Measurements from ENCODE around the gene PRKAG1. TPM values are rescaled to one million over a fixed set of nuclear protein-coding genes. Genes with fewer than 3 reads are reported as not detected.
A peak's percentile ranks its signal among the peaks of the same experiment; 100 is the strongest.

The PRKAG1 gene
- total and polyA plus RNA-seq, 4 donors, result 43.2 to 75.2 (median 69.9) TPM

- Histone ChIP-seq H3K27me3 (ENCODE audit: control insufficient read depth, insufficient read depth, low read length) (no peaks in the 10 kb centered on the region), H3K4me1 (ENCODE audit: control insufficient read depth, insufficient read depth, low read length) (peaks cover 6% of the 10 kb centered on the region), H3K27ac (ENCODE audit: low read depth, low read length) (no peak overlapping the region), H3K36me3 (ENCODE audit: control insufficient read depth, insufficient read depth, low read length) (peaks cover 89% of the 10 kb centered on the region), H3K9me3 (ENCODE audit: control insufficient read depth, insufficient read depth, low read length) (no peaks in the 10 kb centered on the region), H3K4me3 (ENCODE audit: low read depth, low read length) (no peak overlapping the region)
- 94% methylated on average over 9 of the region's 13 CpGs for WGBS (ENCODE audit: insufficient coverage)
- no peak for DNase-seq (ENCODE audit: low read depth in 4 of 6, low spot score in 6 of 6)
These were observed 32.2 kb upstream of the PRKAG1 start for GRCh38 chr12:49050507-49051372.

GRCh38 chr12:49049566-49050224 lies 31.1 kb upstream of the PRKAG1 start:
- Histone ChIP-seq H3K36me3 (ENCODE audit: control insufficient read depth, insufficient read depth, low read length) (peaks cover 97% of the 10 kb centered on the region), H3K4me1 (ENCODE audit: control insufficient read depth, insufficient read depth, low read length) (no peaks in the 10 kb centered on the region), H3K27me3 (ENCODE audit: control insufficient read depth, insufficient read depth, low read length) (no peaks in the 10 kb centered on the region), H3K9me3 (ENCODE audit: control insufficient read depth, insufficient read depth, low read length) (no peaks in the 10 kb centered on the region), H3K27ac (ENCODE audit: low read depth, low read length) (no peak overlapping the region), H3K4me3 (ENCODE audit: low read depth, low read length) (no peak overlapping the region)
- WGBS (ENCODE audit: insufficient coverage), result 91% methylated on average over 20 of the region's 20 CpGs
- DNase-seq (ENCODE audit: low read depth in 4 of 6, low spot score in 6 of 6), result no peak

- no peak for DNase-seq (ENCODE audit: low read depth in 4 of 6, low spot score in 6 of 6)
- H3K9me3 ChIP-seq (ENCODE audit: control insufficient read depth, insufficient read depth, low read length), result no peaks in the 10 kb centered on the region
- no peaks in the 10 kb centered on the region for H3K4me1 ChIP-seq (ENCODE audit: control insufficient read depth, insufficient read depth, low read length)
- no peak overlapping the region for H3K27ac ChIP-seq (ENCODE audit: low read depth, low read length)
- WGBS (ENCODE audit: insufficient coverage), result 92% methylated on average over 10 of the region's 10 CpGs
- no peak overlapping the region for H3K4me3 ChIP-seq (ENCODE audit: low read depth, low read length)
- peaks cover 97% of the 10 kb centered on the region for H3K36me3 ChIP-seq (ENCODE audit: control insufficient read depth, insufficient read depth, low read length)
- no peaks in the 10 kb centered on the region for H3K27me3 ChIP-seq (ENCODE audit: control insufficient read depth, insufficient read depth, low read length)
These were observed 30.4 kb upstream of the PRKAG1 start for GRCh38 chr12:49048953-49049352.

GRCh38 chr12:49046129-49046895 lies 27.7 kb upstream of the PRKAG1 start:
- Histone ChIP-seq H3K27me3 (ENCODE audit: control insufficient read depth, insufficient read depth, low read length) (no peaks in the 10 kb centered on the region), H3K27ac (ENCODE audit: low read depth, low read length) (no peak overlapping the region), H3K36me3 (ENCODE audit: control insufficient read depth, insufficient read depth, low read length) (peaks cover 97% of the 10 kb centered on the region), H3K9me3 (ENCODE audit: control insufficient read depth, insufficient read depth, low read length) (no peaks in the 10 kb centered on the region), H3K4me1 (ENCODE audit: control insufficient read depth, insufficient read depth, low read length) (no peaks in the 10 kb centered on the region), H3K4me3 (ENCODE audit: low read depth, low read length) (no peak overlapping the region)
- no peak for DNase-seq (ENCODE audit: low read depth in 4 of 6, low spot score in 6 of 6)
- WGBS (ENCODE audit: insufficient coverage), result 88% methylated on average over 7 of the region's 12 CpGs

- H3K4me1 ChIP-seq (ENCODE audit: control insufficient read depth, insufficient read depth, low read length), result no peaks in the 10 kb centered on the region
- peaks cover 97% of the 10 kb centered on the region for H3K36me3 ChIP-seq (ENCODE audit: control insufficient read depth, insufficient read depth, low read length)
- 97% methylated on average over 12 of the region's 12 CpGs for WGBS (ENCODE audit: insufficient coverage)
- no peak overlapping the region for H3K4me3 ChIP-seq (ENCODE audit: low read depth, low read length)
- H3K27ac ChIP-seq (ENCODE audit: low read depth, low read length), result no peak overlapping the region
- no peaks in the 10 kb centered on the region for H3K27me3 ChIP-seq (ENCODE audit: control insufficient read depth, insufficient read depth, low read length)
- no peak for DNase-seq (ENCODE audit: low read depth in 4 of 6, low spot score in 6 of 6)
- H3K9me3 ChIP-seq (ENCODE audit: control insufficient read depth, insufficient read depth, low read length), result no peaks in the 10 kb centered on the region
These were observed 26.1 kb upstream of the PRKAG1 start for GRCh38 chr12:49044660-49045059.

GRCh38 chr12:49043856-49044258 lies 25.3 kb upstream of the PRKAG1 start:
- DNase-seq (ENCODE audit: low read depth in 4 of 6, low spot score in 6 of 6), result peak in 1 of 6 donors; percentile 30
- peaks cover 98% of the 10 kb centered on the region for H3K36me3 ChIP-seq (ENCODE audit: control insufficient read depth, insufficient read depth, low read length)
- WGBS (ENCODE audit: insufficient coverage), result 51% methylated on average over 8 of the region's 11 CpGs

GRCh38 chr12:49043241-49043640 lies 24.7 kb upstream of the PRKAG1 start:
- Histone ChIP-seq H3K4me3 (ENCODE audit: low read depth, low read length) (no peak overlapping the region), H3K4me1 (ENCODE audit: control insufficient read depth, insufficient read depth, low read length) (no peaks in the 10 kb centered on the region), H3K27me3 (ENCODE audit: control insufficient read depth, insufficient read depth, low read length) (no peaks in the 10 kb centered on the region), H3K9me3 (ENCODE audit: control insufficient read depth, insufficient read depth, low read length) (no peaks in the 10 kb centered on the region), H3K27ac (ENCODE audit: low read depth, low read length) (no peak overlapping the region), H3K36me3 (ENCODE audit: control insufficient read depth, insufficient read depth, low read length) (peaks cover 99% of the 10 kb centered on the region)
- WGBS (ENCODE audit: insufficient coverage), result 90% methylated on average over 4 of the region's 4 CpGs
- DNase-seq (ENCODE audit: low read depth in 4 of 6, low spot score in 6 of 6), result no peak

More at GRCh38 chr12:49043856-49044258, 25.3 kb upstream of the PRKAG1 start:
- no peaks in the 10 kb centered on the region for H3K4me1 ChIP-seq (ENCODE audit: control insufficient read depth, insufficient read depth, low read length)
- H3K4me3 ChIP-seq (ENCODE audit: low read depth, low read length), result no peak overlapping the region
- no peaks in the 10 kb centered on the region for H3K9me3 ChIP-seq (ENCODE audit: control insufficient read depth, insufficient read depth, low read length)
- H3K27me3 ChIP-seq (ENCODE audit: control insufficient read depth, insufficient read depth, low read length), result no peaks in the 10 kb centered on the region
- no peak overlapping the region for H3K27ac ChIP-seq (ENCODE audit: low read depth, low read length)

GRCh38 chr12:49041881-49042484 lies 23.4 kb upstream of the PRKAG1 start:
- Histone ChIP-seq H3K36me3 (ENCODE audit: control insufficient read depth, insufficient read depth, low read length) (peaks cover 100% of the 10 kb centered on the region), H3K9me3 (ENCODE audit: control insufficient read depth, insufficient read depth, low read length) (no peaks in the 10 kb centered on the region), H3K27ac (ENCODE audit: low read depth, low read length) (no peak overlapping the region), H3K27me3 (ENCODE audit: control insufficient read depth, insufficient read depth, low read length) (no peaks in the 10 kb centered on the region), H3K4me3 (ENCODE audit: low read depth, low read length) (no peak overlapping the region), H3K4me1 (ENCODE audit: control insufficient read depth, insufficient read depth, low read length) (no peaks in the 10 kb centered on the region)
- no peak for DNase-seq (ENCODE audit: low read depth in 4 of 6, low spot score in 6 of 6)
- WGBS (ENCODE audit: insufficient coverage), result 98% methylated on average over 9 of the region's 18 CpGs
